Activated naive CD4-positive, alpha-beta T cell treated with Interleukin-2 at 50 U/mL for 16 hours (primary cell): ENCODE measurements around the gene CD58.
A peak's percentile ranks its signal among the peaks of the same experiment; 100 is the strongest.

ENCODE experiments used
- DNase-seq: peaks from one replicate; pipeline ENCODE4 v3.0.0-alpha.2; 2020

The CD58 gene

GRCh38 chr1:116538544-116538943 lies 32.3 kb downstream of the CD58 start:
- DNase-seq: peak; percentile 36

DNA sequence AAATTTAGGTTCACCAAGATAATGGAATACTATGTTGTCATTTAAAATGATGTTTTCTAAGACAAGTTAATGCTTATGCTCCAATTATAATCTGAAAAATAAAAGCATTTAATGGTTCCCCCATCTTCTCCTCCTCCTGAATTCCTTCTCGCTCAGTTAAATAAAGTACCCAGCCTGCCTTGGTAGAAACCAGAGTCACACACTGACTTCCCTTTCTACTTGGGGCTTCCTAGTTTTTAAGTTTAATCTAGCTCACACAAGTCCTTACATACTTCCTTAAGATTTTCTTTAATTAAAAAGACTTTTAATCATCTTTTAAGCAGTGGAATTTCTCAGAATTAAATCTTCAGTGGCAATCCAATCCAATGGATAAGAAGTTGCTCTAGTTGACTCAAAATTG lies 32.9 kb downstream of the CD58 start:
- DNase-seq: no peak

GRCh38 chr1:116537040-116537831 lies 33.6 kb downstream of the CD58 start:
- no peak for DNase-seq

GRCh38 chr1:116534014-116534739 lies 36.6 kb downstream of the CD58 start:
- no peak for DNase-seq

DNA sequence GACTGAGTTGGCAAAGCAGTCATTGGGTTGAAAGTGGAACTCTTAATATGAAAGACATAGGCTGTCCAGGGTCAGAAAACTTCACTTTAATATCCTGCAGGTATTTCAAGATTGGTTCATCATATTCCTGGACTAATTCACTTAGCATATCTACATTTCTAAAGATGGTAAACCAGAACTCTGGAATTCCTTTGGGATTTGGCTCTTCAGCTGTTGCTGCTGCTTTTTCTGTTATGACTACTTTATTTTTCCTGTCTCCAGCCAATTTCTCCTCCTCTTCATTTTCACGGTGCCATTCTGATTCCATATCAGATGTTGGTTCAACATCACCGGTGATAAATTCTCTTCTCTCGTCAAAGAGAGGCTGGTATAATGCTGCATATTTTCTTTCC lies 37.4 kb downstream of the CD58 start:
- DNase-seq: no peak

DNA sequence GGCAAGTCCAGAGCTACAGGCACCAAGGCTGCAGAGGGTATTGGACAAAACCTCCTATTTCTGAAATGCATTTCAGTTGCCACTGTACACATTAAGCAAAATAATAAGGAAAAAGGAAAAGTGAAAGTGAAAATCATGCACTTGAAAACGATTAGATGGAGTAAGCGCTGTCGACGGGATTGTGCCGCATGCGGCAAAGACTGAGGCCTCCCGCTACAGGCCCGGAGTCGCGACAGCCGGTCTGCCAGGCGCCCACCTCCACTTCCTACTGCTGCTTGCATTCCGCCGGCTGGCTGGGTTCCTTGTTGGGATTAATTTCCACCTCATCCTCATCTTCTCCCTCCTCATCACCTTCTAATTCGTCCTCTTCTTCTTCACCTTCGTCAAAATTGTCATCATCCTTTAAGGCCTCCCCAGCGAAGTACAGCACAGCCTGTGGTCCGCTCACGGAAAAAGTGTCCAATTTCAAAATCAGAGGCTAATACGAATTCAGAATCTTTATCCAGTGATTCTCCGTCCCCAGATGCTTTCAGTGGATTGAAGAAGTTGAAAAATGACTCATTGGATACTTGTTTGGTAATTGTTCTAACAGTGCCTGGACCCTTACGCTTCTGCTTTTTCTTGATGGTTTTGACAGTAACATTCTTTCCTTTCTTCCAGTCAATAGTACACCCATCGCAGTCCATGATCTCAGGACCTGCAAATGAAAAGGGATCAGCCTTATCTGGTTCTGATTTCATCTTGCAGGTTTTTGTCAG lies 38.0 kb downstream of the CD58 start:
- no peak for DNase-seq

GRCh38 chr1:116531917-116532316 lies 38.9 kb downstream of the CD58 start:
- no peak for DNase-seq

DNA sequence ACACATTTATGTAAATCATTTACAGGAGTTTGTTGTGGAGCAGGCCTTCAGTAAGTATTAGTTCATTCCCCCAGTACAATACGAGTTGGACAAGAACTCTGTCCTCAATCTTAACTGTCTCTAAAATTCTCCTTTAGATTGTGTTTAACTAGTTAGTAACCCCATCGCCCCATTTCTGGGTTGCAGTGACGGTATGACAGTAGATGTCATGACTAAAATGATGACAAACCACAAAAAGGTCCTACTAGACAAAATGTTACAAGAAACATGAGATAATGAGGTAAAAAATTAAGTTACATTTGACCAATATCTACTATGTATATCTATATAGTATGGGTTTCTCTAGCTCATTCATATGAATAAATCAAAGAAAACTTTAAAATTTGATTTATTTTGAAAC lies 41.1 kb downstream of the CD58 start:
- no peak for DNase-seq

GRCh38 chr1:116529199-116529631 lies 41.6 kb downstream of the CD58 start:
- no peak for DNase-seq

- DNase-seq: no peak
Measured at GRCh38 chr1:116528329-116529083, 42.3 kb downstream of the CD58 start.

DNA sequence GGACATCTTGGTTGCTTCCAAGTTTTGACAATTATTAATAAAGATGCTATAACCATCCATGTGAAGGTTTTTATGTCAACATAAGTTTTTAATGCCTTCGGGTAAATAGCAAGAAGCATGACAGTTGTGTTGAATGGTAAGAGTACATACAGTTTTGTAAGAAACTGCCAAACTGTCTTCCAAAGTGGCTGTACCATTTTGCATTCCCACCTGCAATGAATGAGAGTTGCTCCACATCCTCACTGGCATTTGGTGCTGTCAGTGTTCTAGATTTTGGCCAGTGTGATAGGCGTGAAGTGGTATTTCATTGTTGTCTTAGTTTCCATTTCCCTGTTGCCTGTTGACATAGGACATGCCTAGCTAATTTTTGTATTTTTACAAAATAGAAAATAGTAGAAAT lies 45.4 kb downstream of the CD58 start:
- no peak for DNase-seq

DNA sequence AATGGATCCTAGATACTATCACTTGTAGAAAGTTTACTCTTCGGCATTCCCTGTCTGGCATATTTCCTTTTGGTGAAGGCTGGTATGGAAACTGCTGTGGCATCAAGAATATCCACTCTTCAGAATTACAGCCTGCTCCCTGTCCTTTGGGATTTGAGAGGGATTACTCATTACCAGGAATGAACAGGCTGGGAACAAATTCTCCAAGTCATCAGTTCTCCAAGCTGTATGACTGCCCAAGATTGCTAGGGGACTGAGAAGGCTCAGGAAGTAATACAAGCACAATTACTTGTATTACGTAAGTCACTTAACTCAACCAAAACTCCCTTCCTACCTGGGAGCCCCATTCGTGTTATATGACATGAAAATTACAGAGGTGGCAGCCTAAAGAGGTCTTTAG lies 49.6 kb downstream of the CD58 start:
- DNase-seq: no peak

GRCh38 chr1:116518400-116518799 lies 52.4 kb downstream of the CD58 start:
- no peak for DNase-seq

DNA sequence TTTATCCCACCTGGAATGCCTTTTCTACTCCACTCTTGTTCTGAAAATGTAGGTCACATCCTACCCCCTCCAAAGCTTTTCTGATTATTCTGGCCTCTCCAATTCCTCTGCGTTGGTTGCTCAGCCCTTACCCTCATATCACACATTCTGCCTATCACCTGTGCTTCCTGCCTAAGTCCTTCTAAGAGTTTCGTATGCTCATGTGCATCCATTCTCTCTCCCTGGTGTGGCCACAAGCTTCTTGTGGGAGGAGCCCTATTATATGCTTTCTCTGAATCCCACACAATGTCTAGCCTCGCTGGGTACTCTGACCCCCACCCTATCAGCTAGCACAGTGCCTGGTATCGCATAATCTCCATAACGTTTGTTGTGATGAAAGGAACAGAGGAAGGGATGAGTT lies 54.2 kb downstream of the CD58 start:
- no peak for DNase-seq

DNA sequence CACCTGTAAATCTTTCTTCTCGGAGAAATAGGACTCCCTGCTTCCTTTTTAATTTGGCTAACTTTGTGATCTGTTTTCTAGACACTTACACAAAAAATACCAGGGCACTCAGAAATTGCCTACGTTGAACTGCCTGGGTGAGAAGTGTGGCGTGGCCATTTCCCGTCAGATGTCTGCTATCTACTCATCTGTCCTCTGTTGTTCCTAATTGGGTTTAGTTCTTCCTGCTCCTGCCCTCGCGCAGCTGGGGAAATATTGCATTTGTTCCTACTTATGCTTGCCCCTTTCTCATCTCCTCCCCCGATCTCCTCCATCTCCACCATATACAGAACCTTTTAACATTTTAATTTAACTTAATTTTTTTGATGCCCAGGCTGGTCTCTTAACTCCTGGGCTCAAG lies 55.1 kb downstream of the CD58 start:
- no peak for DNase-seq

DNA sequence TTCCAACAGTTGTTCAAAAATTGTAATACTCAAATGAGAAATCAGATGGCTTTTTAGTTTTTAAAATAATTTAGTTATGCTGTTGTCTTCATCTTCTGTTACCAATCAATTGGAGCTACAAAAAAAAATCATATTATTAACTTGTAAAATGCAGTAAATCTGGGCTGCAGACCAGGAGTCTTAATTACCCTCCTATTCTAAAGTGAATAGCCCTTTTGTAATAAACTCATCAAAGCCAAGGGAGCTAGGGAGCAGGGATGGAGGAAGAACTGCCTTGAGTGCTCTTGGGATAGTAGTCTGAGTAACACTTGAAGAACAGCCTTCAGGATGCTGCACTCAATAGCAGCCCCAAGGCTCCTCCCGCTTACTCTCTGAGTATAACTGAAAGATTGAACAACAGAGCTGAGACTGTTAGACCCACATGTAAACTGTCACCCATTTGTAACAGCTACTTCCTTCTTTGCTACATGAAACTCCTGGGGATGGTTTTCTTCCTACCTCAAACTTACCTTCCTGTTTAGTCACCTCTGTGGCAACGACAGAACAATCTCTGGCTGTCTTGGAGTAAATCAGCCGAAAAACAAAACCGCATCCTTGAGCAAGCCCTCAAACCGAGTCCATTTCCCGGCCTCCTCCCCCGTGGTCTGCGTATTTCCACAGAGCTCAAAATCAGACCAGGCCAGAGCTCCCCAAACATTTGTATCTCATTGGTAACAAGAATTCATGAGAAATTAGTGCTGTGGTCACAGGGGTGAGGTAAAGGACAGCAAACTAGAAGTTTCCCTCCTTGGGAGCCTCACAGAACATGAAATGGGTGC lies 55.9 kb downstream of the CD58 start:
- DNase-seq: peak; percentile 71

GRCh38 chr1:116513956-116514355 lies 56.9 kb downstream of the CD58 start:
- DNase-seq: no peak

- no peak for DNase-seq
Measured at GRCh38 chr1:116511459-116512019, 59.3 kb downstream of the CD58 start.

GRCh38 chr1:116510361-116510760 lies 60.5 kb downstream of the CD58 start:
- DNase-seq: no peak

GRCh38 chr1:116508984-116509980 lies 61.5 kb downstream of the CD58 start:
- DNase-seq: peak; percentile 62
